ENCODE results near the gene SMARCD3. TPM values are rescaled to one million over a fixed set of nuclear protein-coding genes. Genes with fewer than 3 reads are reported as not detected.

Gene SMARCD3
- total RNA-seq, 2 donors from 2014 or later = 81.5 to 125 TPM

DNA sequence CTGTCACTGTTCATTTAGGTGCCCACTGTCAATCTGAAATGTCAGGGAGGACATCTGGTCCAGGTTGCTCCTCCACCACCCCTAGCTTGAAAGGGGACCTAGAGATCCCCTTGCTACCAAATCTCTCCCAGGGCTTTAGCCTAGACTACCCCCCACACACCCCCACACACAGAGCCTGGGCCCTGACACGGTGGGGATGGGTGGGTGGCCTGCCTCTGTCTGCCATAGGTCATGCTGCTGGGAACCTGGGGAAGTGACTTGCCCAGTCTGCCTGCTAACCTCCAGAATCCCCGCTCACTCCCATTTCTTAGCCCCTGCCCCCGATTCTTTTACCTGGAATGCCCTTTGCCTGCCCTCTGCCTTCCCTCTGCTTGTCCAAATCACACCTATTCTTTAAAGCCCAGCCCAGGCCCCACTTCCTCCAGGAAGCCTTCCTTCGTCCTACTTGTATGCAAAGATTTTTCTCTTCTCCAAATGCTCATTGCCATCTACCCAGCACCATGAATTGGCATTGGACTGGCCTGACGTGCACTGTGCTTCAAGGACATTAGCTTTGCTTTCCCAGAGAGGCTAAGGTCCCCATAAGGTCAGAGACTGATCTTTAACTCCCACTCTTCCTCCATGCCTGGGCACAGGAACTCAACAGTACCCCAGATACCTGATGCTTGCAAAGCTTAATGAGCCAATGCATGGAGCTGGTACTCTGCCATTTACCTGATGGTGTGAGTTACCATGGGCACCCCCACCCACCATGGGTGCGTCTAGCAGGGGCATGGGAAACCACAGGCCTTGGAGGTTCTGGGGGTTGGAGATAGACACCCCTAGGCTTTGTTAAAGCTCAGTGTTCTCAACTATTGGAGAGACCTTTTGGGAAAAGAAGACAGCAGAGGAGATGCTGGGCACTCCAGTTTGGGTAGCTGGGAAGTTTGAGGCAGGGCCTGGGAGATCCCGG, 2.0 kb upstream of the SMARCD3 start:
- no peak for DNase-seq (ENCODE audit: low spot score)
- no peaks in the 10 kb centered on the region for H3K27me3 ChIP-seq
- peak overlapping the region in 1 of 2 donors; percentile 79 for H3K4me3 ChIP-seq
- H3K9me3 ChIP-seq = no peaks in the 10 kb centered on the region
- peak overlapping the region; percentile 89 to 97 for H3K27ac ChIP-seq
- peaks cover 0 to 82% of the 10 kb centered on the region in 2 donors for H3K4me1 ChIP-seq
- TF ChIP-seq, protein P1, sequence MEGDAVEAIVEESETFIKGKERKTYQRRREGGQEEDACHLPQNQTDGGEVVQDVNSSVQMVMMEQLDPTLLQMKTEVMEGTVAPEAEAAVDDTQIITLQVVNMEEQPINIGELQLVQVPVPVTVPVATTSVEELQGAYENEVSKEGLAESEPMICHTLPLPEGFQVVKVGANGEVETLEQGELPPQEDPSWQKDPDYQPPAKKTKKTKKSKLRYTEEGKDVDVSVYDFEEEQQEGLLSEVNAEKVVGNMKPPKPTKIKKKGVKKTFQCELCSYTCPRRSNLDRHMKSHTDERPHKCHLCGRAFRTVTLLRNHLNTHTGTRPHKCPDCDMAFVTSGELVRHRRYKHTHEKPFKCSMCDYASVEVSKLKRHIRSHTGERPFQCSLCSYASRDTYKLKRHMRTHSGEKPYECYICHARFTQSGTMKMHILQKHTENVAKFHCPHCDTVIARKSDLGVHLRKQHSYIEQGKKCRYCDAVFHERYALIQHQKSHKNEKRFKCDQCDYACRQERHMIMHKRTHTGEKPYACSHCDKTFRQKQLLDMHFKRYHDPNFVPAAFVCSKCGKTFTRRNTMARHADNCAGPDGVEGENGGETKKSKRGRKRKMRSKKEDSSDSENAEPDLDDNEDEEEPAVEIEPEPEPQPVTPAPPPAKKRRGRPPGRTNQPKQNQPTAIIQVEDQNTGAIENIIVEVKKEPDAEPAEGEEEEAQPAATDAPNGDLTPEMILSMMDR (IDR thresholded peaks at IDR 0.05) = no peak
- H3K36me3 ChIP-seq = no peaks in the 10 kb centered on the region

DNA sequence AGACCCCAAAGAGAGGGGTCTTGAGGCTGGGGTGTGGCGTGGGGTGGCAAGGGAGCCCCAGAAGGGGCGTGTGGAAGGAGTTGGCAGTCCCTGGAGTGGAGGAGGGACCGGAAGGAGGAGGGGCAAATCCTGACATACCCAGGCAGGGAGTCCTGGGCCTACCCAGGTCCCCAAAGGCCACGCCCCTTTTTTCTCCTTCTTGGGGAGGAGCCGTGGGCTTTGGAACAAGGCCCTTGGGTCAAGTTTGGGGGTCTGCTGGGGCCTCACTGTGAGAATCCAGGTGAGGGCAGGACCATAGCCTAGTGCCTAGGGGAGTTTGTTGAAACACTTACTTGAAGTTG, 1.2 kb upstream of the SMARCD3 start:
- Histone ChIP-seq H3K27me3 (peaks cover 0 to under 1% of the 10 kb centered on the region in 2 donors), H3K9me3 (no peaks in the 10 kb centered on the region), H3K4me1 (peaks cover 0 to 83% of the 10 kb centered on the region in 2 donors), H3K36me3 (no peaks in the 10 kb centered on the region), H3K27ac (peak overlapping the region; percentile 89 to 97), H3K4me3 (peak overlapping the region; percentile 79 to 80)
- TF ChIP-seq, protein P1 (IDR thresholded peaks at IDR 0.05) = no peak
- no peak for DNase-seq (ENCODE audit: low spot score)

DNA sequence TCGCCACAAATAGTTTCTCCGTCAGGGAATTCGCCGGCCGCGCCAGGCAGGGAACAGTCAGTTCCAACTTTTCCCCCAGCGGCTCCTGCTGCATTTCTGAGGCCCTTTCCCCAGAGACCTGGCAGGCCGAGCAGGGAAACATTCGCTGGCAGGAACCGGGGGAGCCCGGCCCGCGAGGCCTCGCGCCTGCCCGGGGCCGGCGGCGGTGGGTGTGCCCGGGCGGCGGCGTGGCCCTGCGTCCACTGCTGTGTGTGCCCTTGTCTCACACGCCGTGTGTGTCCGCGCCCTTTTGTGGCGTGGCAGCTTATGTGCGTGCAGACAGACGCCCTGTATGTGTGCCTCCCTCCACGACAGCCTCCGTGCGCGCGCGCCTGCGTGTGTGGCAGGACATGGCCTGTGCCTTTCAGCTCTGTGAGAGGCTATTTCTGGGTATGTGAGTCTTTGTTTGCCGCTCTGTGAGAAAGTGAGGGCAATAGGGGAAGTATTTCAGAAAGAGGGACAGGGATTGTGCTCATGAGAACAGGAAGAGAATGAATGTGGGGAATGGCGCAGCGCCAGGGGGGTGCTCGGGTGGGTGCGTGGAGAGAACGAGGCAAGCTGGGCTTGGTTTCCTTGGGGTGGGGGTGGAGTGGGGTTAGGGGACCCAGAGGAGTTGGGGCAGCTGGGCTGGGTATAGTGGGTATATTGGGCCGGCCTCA, 689 bp upstream of the SMARCD3 start:
- TF ChIP-seq, protein P1 (IDR thresholded peaks at IDR 0.05) = no peak

DNA sequence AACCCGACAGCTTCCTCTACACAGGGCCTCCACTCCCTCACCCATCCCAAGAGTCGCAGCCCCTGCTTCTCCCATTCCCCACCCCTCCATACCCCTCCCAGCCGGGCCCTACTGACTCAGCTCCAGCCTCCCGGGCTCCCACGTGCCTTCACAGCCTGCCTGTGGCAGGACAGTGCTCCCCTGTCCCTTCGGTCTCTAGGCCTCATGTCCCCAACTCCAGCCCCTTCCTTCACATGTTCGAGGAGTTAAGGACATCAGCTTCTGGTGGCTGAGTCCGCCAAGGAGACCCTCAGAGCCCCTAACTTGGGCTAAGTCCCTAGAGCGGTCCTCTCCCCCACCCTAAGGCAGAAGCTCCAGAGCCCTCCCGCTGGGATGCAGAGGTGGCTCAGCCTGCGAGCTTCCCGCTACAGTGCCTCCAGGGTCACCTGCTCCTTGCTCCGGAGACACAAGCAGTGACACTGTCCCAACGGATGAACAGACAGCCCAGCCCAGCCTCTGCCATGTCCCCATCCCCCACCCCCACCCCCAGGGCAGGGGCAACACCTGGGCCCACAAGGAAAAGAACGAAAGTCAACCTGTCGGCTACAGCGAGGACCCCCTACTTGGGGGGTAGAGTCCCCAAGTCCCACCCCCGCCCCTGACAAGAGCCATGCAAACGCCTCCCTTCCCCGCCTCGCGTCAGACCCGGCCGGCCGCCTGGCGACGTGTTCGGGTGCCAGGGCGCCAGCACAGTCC, 716 bp downstream of the SMARCD3 start:
- peaks cover 0 to 3% of the 10 kb centered on the region in 2 donors for H3K27me3 ChIP-seq
- no peaks in the 10 kb centered on the region for H3K36me3 ChIP-seq
- H3K9me3 ChIP-seq = no peaks in the 10 kb centered on the region
- TF ChIP-seq, protein P1 (IDR thresholded peaks at IDR 0.05) = no peak
- peak overlapping the region; percentile 89 to 97 for H3K27ac ChIP-seq
- peak overlapping the region; percentile 79 to 80 for H3K4me3 ChIP-seq
- no peak for DNase-seq (ENCODE audit: low spot score)
- H3K4me1 ChIP-seq = peaks cover 0 to 85% of the 10 kb centered on the region in 2 donors

More for the DNA sequence above, 689 bp upstream of the SMARCD3 start:
- peak; percentile 81 for DNase-seq (ENCODE audit: low spot score)
- Histone ChIP-seq H3K4me3 (peak overlapping the region; percentile 79 to 80), H3K27ac (peak overlapping the region; percentile 89 to 97), H3K4me1 (peaks cover 0 to 83% of the 10 kb centered on the region in 2 donors), H3K27me3 (peaks cover 0 to 3% of the 10 kb centered on the region in 2 donors), H3K9me3 (no peaks in the 10 kb centered on the region), H3K36me3 (no peaks in the 10 kb centered on the region)

GRCh38 chr7:151246851-151247580, 1.5 kb downstream of the SMARCD3 start:
- no peak for DNase-seq (ENCODE audit: low spot score)
- H3K4me3 ChIP-seq = peak overlapping the region; percentile 79 to 80
- H3K36me3 ChIP-seq = peaks cover 4% of the 10 kb centered on the region
- no peaks in the 10 kb centered on the region for H3K9me3 ChIP-seq
- peaks cover 0 to 3% of the 10 kb centered on the region in 2 donors for H3K27me3 ChIP-seq
- H3K4me1 ChIP-seq = peaks cover 0 to 80% of the 10 kb centered on the region in 2 donors
- H3K27ac ChIP-seq = peak overlapping the region; percentile 89 to 97
- TF ChIP-seq, protein P1 (IDR thresholded peaks at IDR 0.05) = peak in 1 of 2 donors; percentile 14

Data from right atrium auricular region (tissue), 2 donors.